ENCODE results near the gene GRM1.

GRCh38 chr6:146029573-146030184, 817 bp downstream of the GRM1 start:
- TF ChIP-seq EZH2phosphoT487 (IDR thresholded peaks at IDR 0.05; ENCODE audit: insufficient read depth, low read depth) (no peak), EZH2 (IDR thresholded peaks at IDR 0.05; ENCODE audit: insufficient read depth, poor library complexity, severe bottlenecking) (no peak)

Data from GM23248 (cell line).